HepG2 (cell line): Measurements from ENCODE around the gene CNPY4. TPM values are rescaled to one million over a fixed set of nuclear protein-coding genes. Genes with fewer than 3 reads are reported as not detected.

Experiments
- ATM ChIP-seq: fragments of 450-650 bp; IDR thresholded peaks from 2 replicates; pipeline ENCODE4 v1.7.1; 2017; ENCODE audit warnings: mild to moderate bottlenecking, borderline replicate concordance
- GZF1 ChIP-seq: sonication (generic); formaldehyde crosslinking; IDR thresholded peaks from 2 replicates; pipeline ENCODE4 v1.5.1; 2020; ENCODE audit warnings: mild to moderate bottlenecking, missing genetic modification reagents
- HOXA9 ChIP-seq: sonication (generic); formaldehyde crosslinking; IDR thresholded peaks from 2 replicates; pipeline ENCODE4 v1.8.1; 2022; ENCODE audit warnings: missing genetic modification reagents, mild to moderate bottlenecking, moderate library complexity, borderline replicate concordance
- IKZF4 ChIP-seq: sonication (generic); formaldehyde crosslinking; IDR thresholded peaks from 2 replicates; pipeline ENCODE4 v1.5.1; 2020; ENCODE audit warnings: borderline replicate concordance, mild to moderate bottlenecking, low read depth, missing genetic modification reagents; ENCODE audit errors: not compliant biosample characterization
- KDM2A ChIP-seq: sonication (generic); formaldehyde crosslinking; IDR thresholded peaks from 2 replicates; pipeline ENCODE4 v1.4.0; 2020; ENCODE audit warnings: low read depth, missing genetic modification reagents, borderline replicate concordance
- MXD4 ChIP-seq: IDR thresholded peaks from 2 replicates; pipeline ENCODE4 v1.6.1; 2016; ENCODE audit warnings: mild to moderate bottlenecking, missing biosample characterization, missing genetic modification reagents
- SCMH1 ChIP-seq: sonication (generic); formaldehyde crosslinking; IDR thresholded peaks from 2 replicates; pipeline ENCODE4 v1.9.0; 2021; ENCODE audit warnings: missing genetic modification reagents, mild to moderate bottlenecking, borderline replicate concordance
- SIN3A ChIP-seq: IDR thresholded peaks from 2 replicates; pipeline ENCODE4 v1.6.1; 2011; ENCODE audit warnings: low read depth, mild to moderate bottlenecking, control low read depth, low read length, borderline replicate concordance
- ZNF10 ChIP-seq: sonication (generic); formaldehyde crosslinking; IDR thresholded peaks from 2 replicates; pipeline ENCODE4 v1.4.0; 2020; ENCODE audit warnings: mild to moderate bottlenecking, low read depth, missing genetic modification reagents, borderline replicate concordance
- ZNF234 ChIP-seq: sonication (generic); formaldehyde crosslinking; conservative IDR thresholded peaks from 2 replicates; pipeline ENCODE4 v1.5.1; 2020; ENCODE audit warnings: mild to moderate bottlenecking, missing genetic modification reagents
- ZNF883 ChIP-seq: sonication (generic); formaldehyde crosslinking; IDR thresholded peaks from 2 replicates; pipeline ENCODE4 v1.5.1; 2020; ENCODE audit warnings: mild to moderate bottlenecking, missing genetic modification reagents; ENCODE audit errors: not compliant biosample characterization
- polyA plus RNA-seq, 8 experiments: library from polyadenylated mRNA; depleted of rRNA in 3 of 8; stranded (reverse) in 7 of 8; unstranded in 1 of 8; fragments of >200 nt; fragmentation: Illumina TruSeq in 4 of 8; extraction: Trizol in 4 of 8; gene quantifications; 2 replicates each; pipeline versions ENCODE4 v1.2.1 to v1.2.3, GENCODE V29; 2011 to 2016; ENCODE audit warnings: low read depth in 4 of 8, missing spikeins in 1 of 8, mixed read lengths in 1 of 8; ENCODE audit not compliant: insufficient read depth in 1 of 8
- total RNA-seq, 5 experiments: library from RNA; depleted of rRNA; stranded (reverse); fragments of >200 nt; fragmentation: Illumina TruSeq; extraction: Trizol; gene quantifications; 2 replicates each; pipeline ENCODE4 v1.2.3, GENCODE V29; 2016; ENCODE audit warnings: low read depth in 1 of 5
- TF ChIP-seq, protein P1 (sequence below): sonication (generic); formaldehyde crosslinking; IDR thresholded peaks from 2 replicates; pipeline ENCODE4 v1.4.0; 2020; ENCODE audit warnings: missing genetic modification reagents
- TF ChIP-seq, protein P2 (sequence below): sonication (generic); formaldehyde crosslinking; IDR thresholded peaks from 2 replicates; pipeline ENCODE4 v1.4.0; 2020; ENCODE audit warnings: missing genetic modification reagents
- TF ChIP-seq, protein P3 (sequence below): sonication (generic); formaldehyde crosslinking; IDR thresholded peaks from one replicate; pipeline ENCODE4 v1.5.1; 2020; ENCODE audit warnings: mild to moderate bottlenecking, missing genetic modification reagents; ENCODE audit errors: not compliant biosample characterization
- TF ChIP-seq, protein P4 (sequence below): IDR thresholded peaks from 2 replicates; pipeline ENCODE4 v1.6.1; 2016; ENCODE audit warnings: mild to moderate bottlenecking, missing biosample characterization, missing genetic modification reagents

Gene CNPY4
- total and polyA plus RNA-seq, 2 of the 13 experiments (the other 11 are each of a cell fraction or from before 2014, with no cell fraction given), result 6.2 to 12.7 TPM

DNA sequence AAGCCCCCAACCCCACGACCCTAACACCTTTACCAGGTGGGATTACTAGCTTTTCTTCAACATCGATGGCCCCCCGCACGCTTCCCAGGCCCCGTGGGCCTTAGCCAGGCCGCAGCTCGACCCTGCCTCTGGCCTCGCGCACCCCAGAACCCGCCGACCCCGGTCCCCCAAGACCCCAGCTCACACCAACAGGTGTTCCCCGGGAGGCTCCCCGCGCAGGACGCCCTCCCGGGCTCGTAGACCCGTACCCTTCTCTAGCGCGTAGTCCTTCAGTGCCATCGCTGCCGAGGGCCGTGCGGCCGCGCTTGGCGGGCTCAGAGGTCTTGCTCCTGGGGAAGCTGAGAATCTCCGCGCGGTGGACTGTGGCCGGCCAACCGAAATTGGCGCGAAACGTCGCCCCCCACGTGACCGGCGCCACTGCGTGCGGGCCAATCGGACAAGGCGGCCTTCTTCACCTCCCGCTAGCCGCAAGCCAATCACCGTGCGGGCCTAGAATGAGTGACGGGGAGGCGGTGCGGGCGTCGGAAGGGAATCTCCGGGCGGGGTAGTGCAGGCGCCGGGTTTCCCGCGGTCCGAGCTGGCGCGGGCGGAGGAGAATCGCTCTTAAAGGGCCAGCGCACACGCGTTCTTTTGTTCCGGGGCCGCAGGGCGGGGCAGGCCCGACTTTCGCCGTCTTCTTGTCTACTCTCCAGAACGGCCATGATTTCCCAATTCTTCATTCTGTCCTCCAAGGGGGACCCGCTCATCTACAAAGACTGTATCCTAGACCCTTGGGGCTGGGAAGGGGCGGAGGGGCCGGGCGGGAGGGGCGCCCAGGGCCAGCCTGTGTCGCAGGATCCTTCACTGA is 18.2 kb upstream of the CNPY4 start, which contains the start of the genes AP4M1 and MCM7 (continued):
- TF ChIP-seq, protein P1, sequence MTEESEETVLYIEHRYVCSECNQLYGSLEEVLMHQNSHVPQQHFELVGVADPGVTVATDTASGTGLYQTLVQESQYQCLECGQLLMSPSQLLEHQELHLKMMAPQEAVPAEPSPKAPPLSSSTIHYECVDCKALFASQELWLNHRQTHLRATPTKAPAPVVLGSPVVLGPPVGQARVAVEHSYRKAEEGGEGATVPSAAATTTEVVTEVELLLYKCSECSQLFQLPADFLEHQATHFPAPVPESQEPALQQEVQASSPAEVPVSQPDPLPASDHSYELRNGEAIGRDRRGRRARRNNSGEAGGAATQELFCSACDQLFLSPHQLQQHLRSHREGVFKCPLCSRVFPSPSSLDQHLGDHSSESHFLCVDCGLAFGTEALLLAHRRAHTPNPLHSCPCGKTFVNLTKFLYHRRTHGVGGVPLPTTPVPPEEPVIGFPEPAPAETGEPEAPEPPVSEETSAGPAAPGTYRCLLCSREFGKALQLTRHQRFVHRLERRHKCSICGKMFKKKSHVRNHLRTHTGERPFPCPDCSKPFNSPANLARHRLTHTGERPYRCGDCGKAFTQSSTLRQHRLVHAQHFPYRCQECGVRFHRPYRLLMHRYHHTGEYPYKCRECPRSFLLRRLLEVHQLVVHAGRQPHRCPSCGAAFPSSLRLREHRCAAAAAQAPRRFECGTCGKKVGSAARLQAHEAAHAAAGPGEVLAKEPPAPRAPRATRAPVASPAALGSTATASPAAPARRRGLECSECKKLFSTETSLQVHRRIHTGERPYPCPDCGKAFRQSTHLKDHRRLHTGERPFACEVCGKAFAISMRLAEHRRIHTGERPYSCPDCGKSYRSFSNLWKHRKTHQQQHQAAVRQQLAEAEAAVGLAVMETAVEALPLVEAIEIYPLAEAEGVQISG (CRISPR knock-in tag), result no peak; the same call in none of the 2 replicates
- TF ChIP-seq GZF1 (peak; percentile 77; the same call in 1 of the 2 replicates), SIN3A (peak; percentile 89; the same call in 1 of the 2 replicates), ZNF883 (CRISPR knock-in tag) (peak; percentile 72), MXD4 (CRISPR knock-in tag) (no peak; the same call in 1 of the 2 replicates), SCMH1 (no peak), ZNF234 (CRISPR knock-in tag) (no peak), IKZF4 (CRISPR knock-in tag) (no peak), KDM2A (CRISPR knock-in tag) (peak; percentile 47), ATM (no peak), HOXA9 (peak; percentile 90), ZNF10 (CRISPR knock-in tag) (no peak)
- TF ChIP-seq, protein P2, sequence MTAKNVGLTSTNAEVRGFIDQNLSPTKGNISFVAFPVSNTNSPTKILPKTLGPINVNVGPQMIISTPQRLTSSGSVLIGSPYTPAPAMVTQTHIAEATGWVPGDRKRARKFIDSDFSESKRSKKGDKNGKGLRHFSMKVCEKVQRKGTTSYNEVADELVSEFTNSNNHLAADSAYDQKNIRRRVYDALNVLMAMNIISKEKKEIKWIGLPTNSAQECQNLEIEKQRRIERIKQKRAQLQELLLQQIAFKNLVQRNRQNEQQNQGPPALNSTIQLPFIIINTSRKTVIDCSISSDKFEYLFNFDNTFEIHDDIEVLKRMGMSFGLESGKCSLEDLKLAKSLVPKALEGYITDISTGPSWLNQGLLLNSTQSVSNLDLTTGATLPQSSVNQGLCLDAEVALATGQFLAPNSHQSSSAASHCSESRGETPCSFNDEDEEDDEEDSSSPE (CRISPR knock-in tag), result peak; percentile 98
- TF ChIP-seq, protein P3, sequence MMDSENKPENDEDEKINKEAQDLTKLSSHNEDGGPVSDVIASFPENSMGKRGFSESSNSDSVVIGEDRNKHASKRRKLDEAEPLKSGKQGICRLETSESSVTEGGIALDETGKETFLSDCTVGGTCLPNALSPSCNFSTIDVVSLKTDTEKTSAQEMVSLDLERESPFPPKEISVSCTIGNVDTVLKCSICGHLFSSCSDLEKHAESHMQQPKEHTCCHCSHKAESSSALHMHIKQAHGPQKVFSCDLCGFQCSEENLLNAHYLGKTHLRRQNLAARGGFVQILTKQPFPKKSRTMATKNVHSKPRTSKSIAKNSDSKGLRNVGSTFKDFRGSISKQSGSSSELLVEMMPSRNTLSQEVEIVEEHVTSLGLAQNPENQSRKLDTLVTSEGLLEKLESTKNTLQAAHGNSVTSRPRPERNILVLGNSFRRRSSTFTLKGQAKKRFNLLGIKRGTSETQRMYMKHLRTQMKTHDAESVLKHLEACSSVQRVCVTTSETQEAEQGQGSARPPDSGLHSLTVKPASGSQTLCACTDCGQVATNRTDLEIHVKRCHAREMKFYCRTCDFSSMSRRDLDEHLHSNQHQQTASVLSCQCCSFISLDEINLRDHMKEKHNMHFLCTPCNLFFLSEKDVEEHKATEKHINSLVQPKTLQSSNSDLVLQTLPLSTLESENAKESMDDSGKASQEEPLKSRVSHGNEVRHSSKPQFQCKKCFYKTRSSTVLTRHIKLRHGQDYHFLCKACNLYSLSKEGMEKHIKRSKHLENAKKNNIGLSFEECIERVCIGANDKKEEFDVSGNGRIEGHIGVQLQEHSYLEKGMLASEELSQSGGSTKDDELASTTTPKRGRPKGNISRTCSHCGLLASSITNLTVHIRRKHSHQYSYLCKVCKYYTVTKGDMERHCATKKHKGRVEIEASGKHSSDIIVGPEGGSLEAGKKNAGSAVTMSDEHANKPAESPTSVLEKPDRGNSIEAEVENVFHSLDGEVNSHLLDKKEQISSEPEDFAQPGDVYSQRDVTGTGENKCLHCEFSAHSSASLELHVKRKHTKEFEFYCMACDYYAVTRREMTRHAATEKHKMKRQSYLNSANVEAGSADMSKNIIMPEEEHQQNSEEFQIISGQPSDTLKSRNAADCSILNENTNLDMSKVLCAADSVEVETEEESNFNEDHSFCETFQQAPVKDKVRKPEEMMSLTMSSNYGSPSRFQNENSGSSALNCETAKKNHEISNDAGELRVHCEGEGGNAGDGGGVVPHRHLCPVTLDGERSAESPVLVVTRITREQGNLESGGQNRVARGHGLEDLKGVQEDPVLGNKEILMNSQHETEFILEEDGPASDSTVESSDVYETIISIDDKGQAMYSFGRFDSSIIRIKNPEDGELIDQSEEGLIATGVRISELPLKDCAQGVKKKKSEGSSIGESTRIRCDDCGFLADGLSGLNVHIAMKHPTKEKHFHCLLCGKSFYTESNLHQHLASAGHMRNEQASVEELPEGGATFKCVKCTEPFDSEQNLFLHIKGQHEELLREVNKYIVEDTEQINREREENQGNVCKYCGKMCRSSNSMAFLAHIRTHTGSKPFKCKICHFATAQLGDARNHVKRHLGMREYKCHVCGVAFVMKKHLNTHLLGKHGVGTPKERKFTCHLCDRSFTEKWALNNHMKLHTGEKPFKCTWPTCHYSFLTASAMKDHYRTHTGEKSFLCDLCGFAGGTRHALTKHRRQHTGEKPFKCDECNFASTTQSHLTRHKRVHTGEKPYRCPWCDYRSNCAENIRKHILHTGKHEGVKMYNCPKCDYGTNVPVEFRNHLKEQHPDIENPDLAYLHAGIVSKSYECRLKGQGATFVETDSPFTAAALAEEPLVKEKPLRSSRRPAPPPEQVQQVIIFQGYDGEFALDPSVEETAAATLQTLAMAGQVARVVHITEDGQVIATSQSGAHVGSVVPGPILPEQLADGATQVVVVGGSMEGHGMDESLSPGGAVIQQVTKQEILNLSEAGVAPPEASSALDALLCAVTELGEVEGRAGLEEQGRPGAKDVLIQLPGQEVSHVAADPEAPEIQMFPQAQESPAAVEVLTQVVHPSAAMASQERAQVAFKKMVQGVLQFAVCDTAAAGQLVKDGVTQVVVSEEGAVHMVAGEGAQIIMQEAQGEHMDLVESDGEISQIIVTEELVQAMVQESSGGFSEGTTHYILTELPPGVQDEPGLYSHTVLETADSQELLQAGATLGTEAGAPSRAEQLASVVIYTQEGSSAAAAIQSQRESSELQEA, result peak; percentile 42
- TF ChIP-seq, protein P4, sequence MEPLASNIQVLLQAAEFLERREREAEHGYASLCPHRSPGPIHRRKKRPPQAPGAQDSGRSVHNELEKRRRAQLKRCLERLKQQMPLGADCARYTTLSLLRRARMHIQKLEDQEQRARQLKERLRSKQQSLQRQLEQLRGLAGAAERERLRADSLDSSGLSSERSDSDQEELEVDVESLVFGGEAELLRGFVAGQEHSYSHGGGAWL (CRISPR knock-in tag), result no peak
